Fibroblast of peridontal ligament (primary cell): ENCODE data around the gene FCGR3A.
"Not testable (repeated sequence)": the region's sequence is repeated elsewhere in the genome, so short reads cannot be mapped to it uniquely, and the experiment has no call there.

Source experiments
- DNase-seq: peaks from one replicate; pipeline ENCODE4 v3.0.0-alpha.2; 2010; ENCODE audit errors: extremely low read depth

FCGR3A gene

DNA sequence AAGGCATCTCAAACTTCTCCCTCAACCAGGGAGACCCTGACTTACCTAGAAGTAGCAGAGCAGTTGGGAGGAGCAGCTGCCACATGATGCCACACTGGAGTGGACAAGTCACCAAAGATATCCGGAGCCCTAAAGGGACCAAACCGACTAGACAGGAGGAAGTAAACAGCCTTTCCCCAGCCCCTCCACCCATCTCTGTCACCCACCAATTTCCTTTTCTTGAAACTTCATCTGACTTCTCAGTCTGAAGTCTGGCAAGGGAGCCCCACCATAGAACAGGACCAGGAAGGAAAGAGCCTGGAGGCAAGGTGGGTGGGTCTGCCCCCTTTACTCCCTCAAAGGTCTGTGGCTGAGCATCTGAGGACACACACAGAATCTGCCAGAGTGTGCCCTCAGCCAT lies at the start of gene FCGR3A:
Gene FCGR3A (minus strand): TSS at position 167 of the 400 bp plus-strand sequence. CDS start 82 bp downstream, at position 85.
- no peak for DNase-seq

- not testable (repeated sequence) for DNase-seq
Observed at GRCh38 chr1:161597077-161597476, 47.5 kb upstream of the FCGR3A start.

- peak; percentile 14 for DNase-seq
Observed at GRCh38 chr1:161595583-161595982, 46.0 kb upstream of the FCGR3A start.

- not testable (repeated sequence) for DNase-seq
Observed at GRCh38 chr1:161595173-161595572, 45.6 kb upstream of the FCGR3A start.

DNA sequence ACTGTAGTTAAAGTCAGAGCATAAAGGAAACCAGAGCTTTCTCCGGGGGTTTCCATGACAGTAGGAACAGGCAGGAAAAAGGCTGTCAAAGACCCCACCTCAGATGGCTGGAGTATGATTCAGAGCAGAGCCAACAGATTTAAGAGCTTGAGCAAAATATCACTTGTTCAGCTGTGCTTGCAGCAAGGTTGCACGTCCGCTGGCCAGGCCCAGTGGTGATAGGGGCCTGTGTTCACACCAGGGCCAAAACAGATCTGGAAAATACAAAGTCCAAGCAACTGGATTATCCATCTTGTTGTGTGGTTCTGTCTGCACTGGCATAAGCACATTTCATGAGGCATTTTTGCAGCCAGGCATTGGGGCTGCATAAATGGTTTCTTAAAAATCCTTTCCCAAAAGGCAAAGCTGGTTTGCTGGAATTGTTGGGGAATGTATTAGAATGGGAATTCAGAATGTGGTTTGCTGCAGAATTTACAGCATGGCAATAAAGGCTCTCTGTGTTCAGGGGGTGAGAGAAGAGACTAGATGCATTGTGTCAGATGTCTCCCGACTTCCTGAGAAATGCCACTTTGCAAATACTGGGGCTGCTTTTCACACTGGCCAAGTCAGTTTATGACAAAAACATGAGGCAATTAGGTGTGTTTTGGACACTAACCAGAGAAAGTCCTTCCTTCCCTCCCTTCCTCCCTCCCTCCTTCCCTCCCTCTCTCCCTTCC lies 44.8 kb upstream of the FCGR3A start:
- DNase-seq: not testable (repeated sequence)

- not testable (repeated sequence) for DNase-seq
Observed at GRCh38 chr1:161593092-161593755, 43.6 kb upstream of the FCGR3A start.

DNA sequence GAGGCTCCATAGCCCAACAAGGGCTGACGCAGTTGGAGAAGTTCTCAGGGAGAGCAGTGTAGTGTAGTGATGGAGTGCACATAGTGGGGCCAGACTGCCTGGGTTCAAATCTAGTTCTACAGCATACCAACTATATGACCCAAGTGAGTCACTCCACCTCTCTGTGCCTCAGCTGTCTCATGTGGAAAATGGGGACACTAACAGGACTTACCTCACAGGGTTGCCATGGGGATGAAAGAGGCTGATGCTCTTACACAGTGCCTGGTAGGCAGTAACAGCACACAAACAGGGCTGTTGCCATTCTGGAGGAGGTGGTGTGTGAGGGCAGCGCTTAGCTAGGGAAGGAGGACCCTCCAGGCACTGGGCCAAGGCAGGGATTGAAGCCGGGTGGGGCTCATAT lies 43.0 kb upstream of the FCGR3A start:
- not testable (repeated sequence) for DNase-seq

DNA sequence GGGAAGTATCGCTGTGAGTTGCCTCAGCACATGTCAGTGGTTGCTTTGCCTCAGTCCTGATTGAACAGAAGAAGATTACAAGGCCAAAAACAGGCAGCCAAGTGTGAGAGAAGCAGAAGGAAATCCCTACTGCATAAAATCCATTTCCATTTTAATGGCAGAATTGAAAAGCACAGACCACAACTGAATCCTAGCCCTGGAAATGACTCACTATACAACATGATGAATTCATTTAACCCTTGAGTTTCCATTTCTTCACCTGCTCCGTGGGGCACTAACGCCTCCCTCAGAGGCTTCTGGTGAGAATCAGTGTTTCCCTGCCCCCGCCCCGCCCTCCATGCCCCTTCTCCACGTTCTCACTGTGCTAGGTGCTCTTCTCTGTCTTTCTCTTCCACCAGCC lies 40.3 kb upstream of the FCGR3A start:
- DNase-seq: not testable (repeated sequence)

GRCh38 chr1:161589365-161589764 lies 39.7 kb upstream of the FCGR3A start:
- not testable (repeated sequence) for DNase-seq

DNA sequence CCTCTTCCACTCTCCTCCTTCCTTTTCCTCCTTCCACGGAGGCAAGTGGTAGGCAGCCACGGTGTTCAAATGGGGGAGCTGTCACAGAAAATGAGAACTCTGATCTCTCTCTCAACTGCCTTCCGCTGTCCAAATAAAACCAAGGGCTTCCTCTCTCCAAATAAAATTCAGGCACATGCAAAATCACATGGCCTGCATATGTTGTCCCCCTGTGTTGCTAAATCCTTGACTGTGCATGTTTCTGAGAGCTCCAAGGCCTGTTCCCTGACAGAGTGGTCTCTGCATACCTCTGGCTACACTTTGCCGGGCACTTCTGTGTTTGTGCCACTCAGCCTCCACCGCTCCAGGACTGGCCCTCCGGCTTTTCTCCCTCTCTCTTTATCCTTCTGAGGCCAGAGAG lies 39.0 kb upstream of the FCGR3A start:
- DNase-seq: not testable (repeated sequence)

DNA sequence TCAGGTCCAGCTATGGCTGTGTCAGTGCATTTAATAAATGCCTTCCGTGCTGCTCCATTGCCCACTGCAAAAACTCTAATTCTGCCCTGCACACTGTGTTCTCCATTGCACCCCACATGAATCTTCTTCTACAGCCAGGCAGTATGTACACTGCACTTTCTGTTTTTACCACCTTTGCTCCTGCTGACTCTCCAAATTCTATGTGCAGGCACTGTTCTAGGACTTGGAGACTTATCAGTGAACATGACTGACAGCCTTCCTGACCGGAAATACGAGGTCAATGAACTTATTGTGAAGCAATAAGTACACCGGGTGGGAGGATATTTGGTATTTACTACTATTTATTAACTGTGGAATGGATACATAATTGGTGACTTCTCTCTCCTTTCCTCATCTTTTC lies 33.3 kb upstream of the FCGR3A start:
- not testable (repeated sequence) for DNase-seq

DNA sequence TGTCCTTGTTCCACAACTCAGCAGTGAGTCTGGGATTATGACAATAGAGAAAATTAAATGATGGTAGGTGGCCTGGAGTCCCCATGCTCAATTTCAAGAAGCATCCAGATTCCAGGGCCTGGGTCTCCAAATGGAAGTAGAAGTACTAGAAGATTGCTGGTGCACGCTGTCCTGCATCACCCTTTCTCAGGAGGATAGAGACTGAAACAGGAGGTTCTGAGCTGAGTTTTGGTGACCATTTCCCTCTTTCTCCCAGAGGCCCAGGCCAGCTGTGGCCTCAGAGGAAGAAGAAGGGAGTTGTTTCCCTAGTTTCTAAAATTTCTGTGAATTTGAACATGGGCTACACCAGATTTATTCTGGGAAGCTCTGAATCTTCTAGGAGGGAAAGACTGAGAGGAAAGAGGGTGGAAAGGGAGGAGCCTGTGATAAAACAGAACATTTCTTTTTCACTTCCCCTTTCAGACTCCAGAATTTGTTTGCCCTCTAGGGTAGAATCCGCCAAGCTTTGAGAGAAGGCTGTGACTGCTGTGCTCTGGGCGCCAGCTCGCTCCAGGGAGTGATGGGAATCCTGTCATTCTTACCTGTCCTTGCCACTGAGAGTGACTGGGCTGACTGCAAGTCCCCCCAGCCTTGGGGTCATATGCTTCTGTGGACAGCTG lies 31.4 kb upstream of the FCGR3A start:
- not testable (repeated sequence) for DNase-seq

- DNase-seq: not testable (repeated sequence)
Observed at GRCh38 chr1:161579856-161580507, 30.4 kb upstream of the FCGR3A start.

- DNase-seq: not testable (repeated sequence)
Observed at GRCh38 chr1:161576676-161577075, 27.1 kb upstream of the FCGR3A start.

DNA sequence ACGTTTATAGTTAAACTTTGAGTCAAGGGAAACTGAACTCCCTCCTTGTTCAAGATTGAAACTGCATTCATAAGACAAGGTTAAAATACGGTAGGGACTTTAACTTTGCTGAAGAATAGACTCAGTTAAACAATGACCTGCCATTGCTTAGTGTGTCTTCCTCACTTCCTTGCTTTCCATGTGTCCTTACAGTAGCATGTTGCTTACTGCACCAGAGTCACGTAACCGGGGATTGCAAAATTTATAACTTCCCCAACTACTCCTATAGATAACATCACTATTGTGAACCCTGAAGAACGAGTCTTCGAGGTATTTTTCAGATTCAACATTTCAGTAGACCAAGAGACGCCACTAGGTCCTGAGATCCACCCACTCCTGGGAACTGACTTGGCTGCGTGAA lies 22.1 kb upstream of the FCGR3A start:
- not testable (repeated sequence) for DNase-seq

DNA sequence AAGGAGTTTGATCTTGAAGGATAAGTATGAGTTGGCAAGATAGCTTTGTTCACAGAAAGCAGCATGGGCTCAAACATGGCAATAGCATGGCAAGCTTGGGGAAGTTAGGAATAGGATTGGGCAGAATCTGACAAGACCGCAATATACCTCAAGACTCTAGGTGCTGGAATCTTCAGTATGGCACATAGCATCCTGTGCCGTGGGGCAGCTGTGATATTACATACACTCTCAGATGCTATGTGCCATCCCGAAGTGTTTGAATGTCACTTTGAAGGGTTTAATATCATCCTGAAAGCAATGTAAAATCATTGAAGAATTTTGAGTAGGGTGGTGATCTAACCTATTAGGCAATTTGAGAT lies 17.0 kb upstream of the FCGR3A start:
- not testable (repeated sequence) for DNase-seq

GRCh38 chr1:161563522-161563921 lies 13.9 kb upstream of the FCGR3A start:
- not testable (repeated sequence) for DNase-seq

DNA sequence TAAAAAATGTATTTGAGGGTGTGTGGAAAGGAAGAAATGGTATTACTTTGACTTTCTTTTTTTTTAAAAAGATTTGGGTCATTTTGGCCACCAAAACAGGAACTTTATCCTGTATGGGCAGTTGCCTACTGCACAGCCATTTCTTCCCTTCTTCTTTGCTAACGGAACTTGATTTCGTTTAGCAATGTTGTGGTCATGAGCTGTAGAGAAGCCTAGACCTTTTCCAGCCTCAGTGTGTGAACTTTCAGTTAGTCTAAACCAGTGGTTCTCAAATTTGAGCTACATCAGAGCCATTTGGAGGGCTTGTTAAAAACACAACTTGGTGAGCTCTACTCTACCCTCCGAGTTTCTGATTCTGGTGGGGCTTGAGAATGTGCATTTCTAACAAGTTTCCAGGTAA lies 12.8 kb upstream of the FCGR3A start:
- DNase-seq: not testable (repeated sequence)

- DNase-seq: peak; percentile 30
Observed at GRCh38 chr1:161560960-161561715, 11.5 kb upstream of the FCGR3A start.

DNA sequence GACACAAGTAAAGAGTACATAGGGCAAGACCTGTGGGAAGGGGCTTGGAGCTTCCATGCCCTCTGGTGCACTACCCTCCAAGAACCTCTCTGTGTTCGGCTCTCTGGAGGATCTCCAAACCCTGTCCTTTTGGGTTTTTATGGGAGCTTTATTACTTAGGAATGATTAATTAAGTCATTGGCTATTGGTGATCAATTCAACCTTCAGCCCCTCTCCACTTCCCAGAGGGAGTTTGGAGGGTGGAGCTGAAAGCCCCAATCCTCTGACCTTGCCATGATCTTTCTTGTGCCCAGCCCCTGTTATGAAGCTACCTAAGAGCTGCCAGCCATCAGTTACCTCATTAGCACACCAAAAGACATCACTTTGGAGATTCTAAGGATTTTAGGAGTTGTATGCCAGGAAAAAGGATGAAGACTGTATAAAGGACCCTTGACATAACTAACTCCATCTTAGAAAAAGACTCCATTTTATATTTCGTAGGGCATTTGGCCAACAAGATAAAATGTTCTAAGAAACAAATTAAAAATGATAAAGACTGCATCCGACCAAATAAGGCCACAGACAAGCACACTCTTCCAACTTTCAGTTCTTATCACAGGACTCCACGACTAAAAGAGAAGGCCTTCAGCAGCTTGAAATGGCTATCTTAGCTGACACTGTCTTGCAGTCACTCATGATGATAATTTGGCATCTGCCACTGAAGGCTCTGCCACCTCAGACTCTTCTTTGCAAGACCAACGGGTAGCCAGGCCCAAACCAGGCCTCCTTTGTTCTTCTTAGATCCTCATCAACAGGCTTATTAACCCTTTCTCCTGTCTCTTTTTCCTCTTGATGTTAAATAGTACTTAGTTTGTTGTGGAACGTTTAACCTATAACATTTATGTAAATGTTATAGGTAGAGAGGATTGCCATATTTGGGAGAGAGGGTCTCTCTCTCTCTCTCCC lies 8.2 kb upstream of the FCGR3A start:
- DNase-seq: not testable (repeated sequence)
